Fibroblast of skin of left quadriceps (primary cell): ENCODE results near the gene DCLK1.

ENCODE experiments used
- DNase-seq, 2 experiments: peaks; one replicate each; pipeline ENCODE4 v3.0.0-alpha.2; 2013; ENCODE audit warnings: low read depth in 2 of 2

The DCLK1 gene

GRCh38 chr13:35789335-35790165, 341.6 kb downstream of the DCLK1 start:
- DNase-seq: no peak

DNA sequence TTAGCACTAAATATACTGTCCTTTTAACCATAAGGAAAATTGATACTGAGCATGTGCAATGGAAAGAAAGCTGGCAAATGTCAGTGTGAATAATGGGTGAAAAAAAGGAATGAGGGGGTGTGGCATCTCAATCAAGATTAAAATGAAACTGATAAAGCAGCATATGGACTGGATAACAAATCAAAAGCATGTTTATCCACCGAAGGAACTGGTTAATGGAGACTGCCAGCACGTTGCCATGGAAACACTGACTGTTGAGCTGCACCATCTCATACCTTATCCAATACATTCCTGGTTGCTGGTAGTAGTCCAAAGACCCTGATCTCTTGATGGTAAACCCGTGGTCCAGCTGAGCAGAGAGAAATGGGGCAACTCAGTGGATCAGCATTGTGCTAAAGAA, 343.2 kb downstream of the DCLK1 start:
- DNase-seq: no peak

- DNase-seq: no peak
Observed at GRCh38 chr13:35785576-35786303, 345.4 kb downstream of the DCLK1 start.

GRCh38 chr13:35784286-35784951, 346.8 kb downstream of the DCLK1 start:
- no peak for DNase-seq

DNA sequence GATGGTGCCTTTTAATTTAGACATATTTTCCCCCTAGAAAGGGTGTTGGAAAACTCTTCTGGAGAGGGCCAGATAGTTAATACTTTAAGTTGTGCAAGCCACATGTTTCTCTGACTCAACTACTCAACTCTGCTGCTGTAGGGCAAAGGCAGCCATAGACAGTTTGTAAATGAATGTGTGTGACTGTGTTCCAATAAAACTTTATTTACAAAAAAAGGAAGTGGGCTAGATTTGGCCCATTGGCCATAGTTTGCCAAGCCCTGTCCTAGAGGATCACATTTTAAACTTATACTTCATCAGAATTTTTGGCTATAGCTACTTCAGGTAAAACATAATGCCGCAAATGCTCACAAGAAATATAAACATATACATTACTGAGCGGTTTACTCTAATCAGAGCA, 348.4 kb downstream of the DCLK1 start:
- no peak for DNase-seq

- DNase-seq: no peak
Observed at GRCh38 chr13:35781036-35782000, 349.9 kb downstream of the DCLK1 start.

DNA sequence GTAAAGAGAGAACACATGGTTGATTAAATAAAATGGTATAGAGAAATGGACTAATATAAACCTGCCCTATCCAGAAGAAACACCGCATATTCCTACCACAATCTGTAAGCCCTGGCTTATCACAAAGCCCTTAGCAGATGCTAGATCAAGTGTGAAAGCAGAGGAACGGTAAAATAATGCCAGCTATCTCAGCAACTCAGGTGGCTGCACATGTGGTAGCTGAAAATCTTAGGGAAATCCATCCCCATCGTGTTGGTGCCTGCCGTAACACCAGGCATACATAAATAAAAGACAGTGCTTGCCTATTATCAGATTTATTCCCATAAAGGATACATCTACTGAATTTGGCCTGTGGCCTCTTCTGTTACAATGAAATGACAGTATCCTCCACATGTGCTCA, 350.6 kb downstream of the DCLK1 start:
- no peak for DNase-seq

- DNase-seq: peak; percentile 95
Observed at GRCh38 chr13:35771898-35772297, 359.3 kb downstream of the DCLK1 start.

DNA sequence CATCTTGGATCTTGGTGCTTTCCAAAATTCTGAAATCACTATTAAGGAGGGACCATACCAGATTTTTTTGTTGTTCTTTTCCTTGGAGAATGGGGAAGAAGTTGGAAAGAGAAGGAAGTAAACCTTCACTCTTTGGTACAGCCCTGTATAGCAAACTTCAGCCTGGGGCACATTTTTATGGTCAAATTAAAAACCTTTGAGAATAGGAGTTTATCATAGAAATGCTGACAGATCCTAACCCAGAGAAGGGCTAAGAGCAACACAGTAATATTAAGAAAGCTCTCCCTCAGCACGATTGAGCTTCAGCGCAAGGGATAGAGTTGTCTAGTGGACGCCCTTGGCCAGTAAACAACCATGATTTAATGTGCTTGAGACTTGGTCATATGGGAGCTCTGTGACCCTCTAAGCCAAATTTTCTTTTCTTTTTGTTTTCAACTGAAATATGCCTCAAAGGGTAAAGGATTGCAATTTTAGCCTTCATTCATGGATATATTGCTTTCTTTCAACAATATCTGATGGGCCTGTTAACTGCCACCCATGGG, 360.4 kb downstream of the DCLK1 start:
- no peak for DNase-seq

- DNase-seq: no peak
Observed at GRCh38 chr13:35769812-35770211, 361.4 kb downstream of the DCLK1 start.

DNA sequence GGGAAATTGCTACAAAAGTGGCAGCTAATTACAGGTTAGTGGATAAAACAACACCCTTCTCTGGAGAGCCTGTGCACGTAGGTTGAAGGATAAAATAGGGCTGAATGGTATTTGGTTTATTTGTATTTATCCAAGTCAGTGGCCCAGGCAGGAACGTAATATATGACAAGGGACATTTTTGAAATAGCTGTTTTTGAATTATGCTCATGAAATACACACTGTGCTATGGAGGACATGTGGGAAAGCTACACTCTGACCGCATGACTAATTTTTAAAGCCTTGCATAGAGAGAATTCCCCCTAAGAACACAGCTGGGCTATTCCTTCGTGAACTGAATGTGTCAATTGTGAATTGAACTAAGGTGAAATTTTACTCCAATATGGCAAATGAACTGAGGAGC, 362.6 kb downstream of the DCLK1 start:
- DNase-seq: peak; percentile 66 to 69

- no peak for DNase-seq
Observed at GRCh38 chr13:35768073-35768472, 363.1 kb downstream of the DCLK1 start.

- DNase-seq: no peak
Observed at GRCh38 chr13:35767256-35767976, 363.8 kb downstream of the DCLK1 start.

DNA sequence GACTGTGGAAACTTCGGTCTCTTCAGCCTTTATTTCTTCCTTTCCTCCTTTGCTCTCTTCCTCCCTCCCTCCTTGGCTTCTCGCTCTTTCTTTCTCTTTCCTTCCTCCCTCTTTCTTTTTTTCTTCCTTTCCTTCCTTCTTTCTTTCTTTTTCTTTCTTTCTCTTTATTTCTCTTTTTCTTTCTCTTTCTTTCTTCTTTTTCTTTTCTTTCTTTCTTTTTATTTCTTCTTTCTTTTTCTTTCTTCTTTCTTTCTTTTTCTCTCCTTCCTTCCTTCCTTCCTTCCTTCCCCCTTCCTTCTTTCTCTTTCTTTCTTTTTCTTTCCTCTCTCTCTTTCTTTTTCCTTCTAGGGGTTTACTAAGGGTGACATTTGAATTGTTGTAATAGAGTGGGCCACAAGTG, 364.5 kb downstream of the DCLK1 start:
- no peak for DNase-seq

DNA sequence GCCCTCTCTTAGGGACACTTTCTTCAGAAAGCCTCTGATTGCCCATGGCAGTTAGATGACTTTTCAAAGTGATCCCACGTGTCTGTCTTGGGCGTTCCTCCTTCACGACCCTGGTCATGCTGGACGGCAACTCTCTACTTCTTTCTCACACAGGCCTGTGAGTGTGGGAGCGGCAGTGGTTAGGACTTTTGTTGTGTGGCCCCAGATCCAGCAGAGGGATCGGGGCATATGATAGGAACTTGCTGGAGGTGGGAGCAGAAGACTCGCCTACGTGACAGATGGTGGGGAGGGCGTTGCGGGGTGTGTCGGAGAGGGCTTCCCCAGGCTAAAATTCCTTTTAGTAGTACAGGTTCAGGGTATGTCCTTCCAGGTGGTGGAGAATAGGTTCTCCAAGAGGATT, 365.2 kb downstream of the DCLK1 start:
- no peak for DNase-seq

DNA sequence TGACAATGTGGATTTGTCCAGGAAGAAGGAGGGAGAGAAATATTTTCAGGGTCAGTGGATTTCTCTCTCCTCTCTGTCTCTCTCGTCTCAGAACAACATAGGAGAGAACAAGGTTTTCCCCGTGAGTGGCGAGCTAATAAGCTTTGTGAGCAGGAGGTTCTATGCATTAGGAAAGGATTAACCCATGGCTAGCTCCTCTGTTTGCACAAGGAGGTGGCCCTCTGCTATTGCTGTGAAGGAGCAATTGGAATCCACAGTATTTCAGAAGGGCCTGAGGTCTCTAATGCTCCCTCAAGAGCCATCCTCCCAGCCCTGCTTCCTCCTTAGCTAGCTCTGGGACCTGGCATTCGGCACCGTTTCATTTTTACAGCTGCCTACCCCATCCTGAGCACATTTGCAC, 365.8 kb downstream of the DCLK1 start:
- DNase-seq: no peak

DNA sequence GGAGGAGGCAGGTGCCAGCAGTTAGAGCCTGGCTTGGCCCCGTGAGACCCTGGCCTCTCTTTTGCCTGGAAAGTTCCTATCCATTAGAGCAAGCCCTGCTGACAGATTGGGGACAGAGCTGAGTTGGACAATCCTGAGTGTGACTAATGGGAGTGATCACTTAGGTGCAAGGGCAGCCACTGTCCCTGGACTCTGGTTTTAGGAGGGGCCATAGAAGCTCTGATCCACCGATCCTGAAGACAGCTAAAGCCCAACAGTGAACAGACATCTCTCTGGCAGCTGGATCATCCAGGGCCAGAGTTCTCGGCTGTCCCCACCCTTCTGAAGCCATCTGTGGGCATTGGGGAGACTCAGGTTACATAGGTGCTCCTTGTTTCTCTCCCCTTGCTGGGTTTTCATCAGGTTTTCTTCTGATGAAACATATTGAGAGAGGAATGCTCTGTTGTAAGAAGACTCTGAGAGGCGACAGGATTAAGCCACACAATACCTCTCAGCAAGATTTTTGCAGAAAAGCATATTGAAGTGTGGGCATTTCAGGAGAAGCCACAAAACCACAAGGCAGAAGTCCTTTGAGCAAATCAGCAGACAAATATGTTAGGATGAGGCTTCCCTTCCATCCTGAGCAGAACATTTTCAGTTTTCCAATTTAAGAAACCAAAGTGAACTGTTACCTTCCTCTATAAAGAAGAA, 366.7 kb downstream of the DCLK1 start:
- DNase-seq: peak; percentile 72 to 74

DNA sequence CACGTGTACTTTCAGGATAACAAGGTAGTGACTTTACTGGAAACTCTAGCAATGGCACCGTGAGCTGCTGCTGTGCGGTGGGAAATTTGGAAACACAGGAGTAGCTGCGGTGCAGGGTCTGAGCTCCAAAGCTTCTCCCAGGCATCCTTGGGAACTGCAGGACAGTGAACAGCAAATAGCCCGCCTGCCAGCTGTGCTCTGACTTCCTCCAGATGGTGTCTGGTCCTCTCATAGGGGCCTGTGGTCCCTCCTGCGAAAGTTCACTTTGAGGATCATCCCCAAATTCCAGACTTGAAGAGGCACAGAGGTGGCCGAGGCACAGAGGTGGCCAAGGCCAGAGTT, 367.4 kb downstream of the DCLK1 start:
- DNase-seq: no peak

GRCh38 chr13:35763060-35763781, 368.0 kb downstream of the DCLK1 start:
- no peak for DNase-seq
